Medulla oblongata (tissue), 1 donor: ENCODE data around the gene FAM209A.
"Not testable (repeated sequence)": the region's sequence is repeated elsewhere in the genome, so short reads cannot be mapped to it uniquely, and the experiment has no call there.

Experiments used
- DNase-seq: peaks from one replicate; pipeline ENCODE4 v3.0.0-alpha.2; 2015; ENCODE audit errors: extremely low spot score

FAM209A gene, protein sequence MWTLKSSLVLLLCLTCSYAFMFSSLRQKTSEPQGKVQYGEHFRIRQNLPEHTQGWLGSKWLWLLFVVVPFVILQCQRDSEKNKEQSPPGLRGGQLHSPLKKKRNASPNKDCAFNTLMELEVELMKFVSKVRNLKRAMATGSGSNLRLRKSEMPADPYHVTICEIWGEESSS

DNA sequence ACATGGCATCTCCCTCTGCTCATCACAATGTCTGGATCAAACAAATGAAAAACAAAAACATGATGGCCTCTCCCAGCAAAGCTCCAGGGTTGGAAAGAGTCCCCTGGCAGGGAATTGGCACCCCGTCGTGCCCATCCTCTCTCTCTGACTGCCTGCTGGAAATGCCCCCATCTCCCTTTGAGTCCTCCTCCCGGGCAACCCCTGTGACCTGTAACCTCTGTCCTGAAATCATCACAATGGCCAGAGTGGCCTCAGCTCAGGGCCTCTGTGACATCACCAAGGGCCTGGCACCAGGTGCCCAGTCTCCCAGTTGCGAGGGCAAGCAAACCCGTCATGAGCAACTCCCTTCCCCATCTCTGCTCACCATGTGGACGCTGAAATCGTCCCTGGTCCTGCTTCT lies at the start of gene FAM209A:
TSS of gene FAM209A (plus strand) at position 301 of the 400 bp plus-strand sequence. CDS start at position 366, 65 bp downstream.
- not testable (repeated sequence) for DNase-seq

DNA sequence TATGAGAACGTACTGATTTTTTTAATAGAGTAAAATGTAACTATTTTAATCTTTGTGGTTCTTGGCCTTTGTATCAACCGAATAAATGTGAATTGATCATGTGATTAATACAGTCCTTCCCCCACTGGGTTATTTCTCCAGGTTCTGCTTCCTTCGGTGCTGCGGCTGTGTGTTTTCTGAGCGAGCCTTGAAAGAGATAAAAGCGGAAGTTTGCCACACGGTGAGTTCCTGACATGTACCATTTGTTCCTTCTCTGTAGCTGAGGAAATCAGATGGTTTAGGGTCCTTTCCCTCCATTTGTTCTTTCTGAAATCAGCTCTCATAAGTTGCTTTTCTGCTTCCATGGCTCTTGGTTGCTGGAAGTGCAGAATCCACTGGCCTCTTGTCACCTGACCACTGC lies 40.6 kb upstream of the FAM209A start:
- DNase-seq: peak; percentile 73

DNA sequence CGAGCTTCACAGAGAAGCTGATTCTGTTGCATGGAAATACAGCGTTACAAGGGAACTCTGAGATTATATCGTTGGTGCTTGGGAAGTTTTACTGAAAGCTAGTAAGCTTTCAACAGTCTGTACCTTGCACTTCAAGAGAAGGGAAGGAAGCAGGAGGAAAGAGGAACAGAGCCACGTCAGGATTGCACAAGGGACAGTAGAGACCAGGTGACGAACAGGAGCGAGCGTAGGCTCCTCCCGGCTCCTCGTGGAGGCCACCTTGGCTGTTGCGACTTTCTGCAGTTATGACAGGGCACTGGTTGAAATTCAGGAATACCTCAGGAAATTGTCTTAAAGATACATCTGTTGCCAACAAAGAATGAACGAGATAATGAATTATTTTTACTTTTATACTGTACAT lies 37.3 kb upstream of the FAM209A start:
- DNase-seq: peak; percentile 35

DNA sequence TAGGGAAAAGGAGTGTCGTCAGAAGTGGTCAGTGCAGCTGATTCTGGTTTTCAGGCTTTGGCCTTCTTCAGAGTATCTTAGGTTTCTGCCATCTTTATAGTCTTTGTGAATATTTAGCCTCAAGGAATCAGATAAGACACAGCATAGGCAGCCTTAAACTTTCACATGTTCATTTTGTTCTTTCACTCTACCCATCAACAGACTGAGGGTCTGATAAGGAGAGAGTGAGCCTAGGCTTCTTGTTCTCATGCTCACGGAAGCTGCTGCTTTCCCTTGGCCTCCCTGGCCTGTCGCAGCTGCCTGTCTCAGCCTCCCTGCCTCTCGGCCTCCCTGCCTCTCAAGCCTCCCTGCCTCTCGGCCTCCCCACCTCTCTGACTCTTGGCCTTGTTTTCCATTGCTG lies 36.0 kb upstream of the FAM209A start:
- DNase-seq: no peak

DNA sequence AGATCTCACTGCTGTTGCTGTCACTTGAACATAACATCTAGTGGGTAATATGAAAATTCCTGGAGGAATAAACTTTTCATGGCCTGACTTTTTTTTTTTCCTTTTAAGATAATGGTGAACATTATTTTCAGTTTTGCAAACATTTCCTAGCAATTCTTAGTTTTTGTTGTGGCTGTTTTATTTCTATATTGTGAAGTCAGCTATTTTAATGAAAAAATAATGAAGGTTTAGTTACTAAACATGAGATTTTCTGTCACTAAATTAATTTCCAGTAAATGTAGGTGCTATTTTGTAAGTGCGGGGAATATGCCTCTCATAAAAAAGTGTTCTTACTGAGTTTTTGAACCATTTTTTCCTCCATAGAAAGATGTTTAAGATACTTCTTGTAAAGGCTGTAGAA lies 23.4 kb upstream of the FAM209A start:
- no peak for DNase-seq

DNA sequence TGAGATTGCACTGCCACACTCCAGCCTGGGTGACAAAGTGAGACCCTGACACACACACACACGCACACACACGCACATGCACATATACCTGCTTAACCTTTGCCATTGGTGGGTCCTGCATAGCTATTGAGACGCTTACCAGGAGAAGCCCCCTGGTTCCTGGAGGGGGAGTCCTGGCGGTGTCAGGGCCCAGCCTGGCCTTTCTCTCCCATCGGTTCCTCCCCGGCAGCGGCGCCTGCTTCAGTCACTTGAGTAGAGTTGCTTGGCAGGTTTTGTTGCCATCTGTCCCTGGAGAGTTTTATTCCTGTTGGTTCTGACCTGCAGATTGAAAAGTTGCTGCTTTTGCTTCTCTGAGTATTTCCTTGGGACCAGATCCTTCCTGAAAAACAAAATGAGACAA lies 20.6 kb upstream of the FAM209A start:
- DNase-seq: no peak

DNA sequence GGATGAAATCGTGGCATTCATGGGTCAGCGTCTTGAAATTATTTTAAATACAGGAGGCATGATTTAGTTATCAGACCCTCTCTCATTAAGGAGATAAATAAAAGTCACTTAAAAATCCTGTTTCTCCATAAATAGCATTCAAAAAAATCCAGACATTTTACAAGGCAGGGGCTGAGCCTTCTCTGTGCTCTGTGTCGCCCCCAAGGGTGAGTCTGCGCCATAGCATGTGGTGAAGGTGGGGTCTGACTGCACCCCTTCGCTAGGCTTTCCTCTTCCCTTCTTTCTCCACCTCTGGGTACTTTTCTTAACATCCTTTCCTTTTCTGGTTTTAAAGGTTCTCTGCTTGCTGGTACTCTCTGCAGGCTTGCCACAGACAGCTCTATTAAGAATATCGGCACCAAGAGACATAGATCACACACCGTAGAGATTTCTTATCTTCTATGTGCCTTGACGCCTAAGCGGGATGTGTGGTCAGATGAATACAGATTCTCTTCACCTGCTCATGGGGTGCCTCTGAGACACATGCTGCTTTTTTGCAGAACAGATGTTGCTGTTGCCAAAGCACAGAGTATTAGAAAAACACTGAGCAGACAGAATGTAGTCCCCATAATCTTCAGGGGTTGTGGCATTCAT lies 20.1 kb upstream of the FAM209A start:
- DNase-seq: no peak

DNA sequence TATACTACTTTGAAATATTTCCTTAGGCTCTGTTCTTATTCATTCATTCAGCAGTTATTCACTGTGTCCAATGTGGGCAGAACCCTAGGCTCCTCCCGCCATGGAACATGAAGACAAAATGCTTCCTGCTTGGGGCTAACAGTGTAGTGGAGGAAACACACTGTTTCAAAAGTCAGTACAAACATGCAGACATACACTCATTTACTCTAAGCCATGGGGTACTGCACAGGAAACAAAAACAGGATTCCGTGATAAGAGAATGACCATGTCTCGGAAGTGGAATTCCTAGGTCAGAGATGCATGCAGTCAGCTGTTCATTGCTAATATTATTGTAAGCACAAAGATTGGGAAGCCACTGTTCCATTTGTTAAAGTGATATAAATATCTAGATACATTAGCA lies 18.4 kb upstream of the FAM209A start:
- no peak for DNase-seq

DNA sequence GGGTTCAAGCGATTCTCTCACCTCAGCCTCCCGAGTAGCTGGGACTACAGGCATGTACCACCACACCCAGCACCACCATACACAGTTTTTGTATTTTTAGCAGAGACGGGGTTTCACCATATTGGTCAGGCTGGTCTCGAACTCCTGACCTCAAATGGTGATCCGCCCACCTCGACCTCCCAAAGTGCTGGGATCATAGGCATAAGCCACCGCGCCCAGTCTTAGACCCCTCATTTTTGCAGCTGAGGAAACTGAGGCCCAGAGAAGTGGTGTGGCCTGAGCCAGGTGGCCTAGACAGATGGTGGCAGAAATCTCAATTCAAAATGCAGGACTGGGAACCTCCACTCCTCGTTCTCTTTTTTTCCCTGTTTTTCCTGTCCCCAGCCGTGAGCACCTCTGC lies 12.6 kb upstream of the FAM209A start:
- DNase-seq: no peak

DNA sequence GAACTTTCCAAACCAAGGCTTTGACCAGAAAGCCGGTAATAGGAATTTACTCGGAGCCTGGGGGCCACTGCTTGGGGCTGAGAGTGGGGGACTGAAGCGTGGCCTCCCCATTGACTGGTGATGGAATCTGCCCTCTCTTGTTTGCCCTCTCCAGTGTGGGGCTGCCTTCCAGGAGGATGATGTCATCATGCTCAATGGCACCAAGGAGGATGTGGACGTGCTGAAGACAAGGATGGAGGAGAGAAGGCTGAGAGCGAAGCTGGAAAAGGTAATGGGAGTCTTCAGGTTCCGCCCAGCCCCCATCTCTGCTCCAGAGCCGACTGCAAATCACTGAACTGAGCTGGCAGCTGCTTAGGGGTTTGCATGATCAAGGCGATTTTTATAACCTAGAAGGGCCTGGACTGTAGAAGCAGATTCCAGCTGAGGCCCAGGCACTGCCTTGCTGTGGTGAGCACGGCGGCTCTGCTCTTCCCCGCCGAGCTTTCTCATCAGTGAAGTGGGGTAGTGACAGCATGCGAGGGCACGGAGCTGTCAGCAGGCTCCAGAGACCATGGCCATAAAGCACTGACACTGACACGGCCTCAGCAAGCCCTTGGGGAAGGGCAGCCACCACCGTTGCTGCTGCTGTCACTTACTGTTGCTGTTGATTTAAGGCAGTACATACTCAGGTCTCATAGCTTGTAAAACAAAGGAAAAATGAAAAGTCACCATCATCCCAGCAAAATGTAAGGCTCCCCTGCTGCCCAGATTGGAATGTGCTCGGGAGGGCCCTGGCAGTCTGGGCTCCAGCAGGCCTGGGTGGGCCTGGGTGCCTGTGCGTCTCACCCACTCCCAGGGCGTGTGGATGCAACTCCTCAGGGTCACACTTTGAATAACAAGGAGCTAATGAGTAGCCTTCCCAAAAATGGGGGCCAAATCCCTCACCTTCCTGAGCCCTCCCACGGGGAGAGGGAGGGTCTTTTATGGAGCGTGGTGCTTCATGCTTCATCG lies 11.1 kb upstream of the FAM209A start:
- DNase-seq: no peak

DNA sequence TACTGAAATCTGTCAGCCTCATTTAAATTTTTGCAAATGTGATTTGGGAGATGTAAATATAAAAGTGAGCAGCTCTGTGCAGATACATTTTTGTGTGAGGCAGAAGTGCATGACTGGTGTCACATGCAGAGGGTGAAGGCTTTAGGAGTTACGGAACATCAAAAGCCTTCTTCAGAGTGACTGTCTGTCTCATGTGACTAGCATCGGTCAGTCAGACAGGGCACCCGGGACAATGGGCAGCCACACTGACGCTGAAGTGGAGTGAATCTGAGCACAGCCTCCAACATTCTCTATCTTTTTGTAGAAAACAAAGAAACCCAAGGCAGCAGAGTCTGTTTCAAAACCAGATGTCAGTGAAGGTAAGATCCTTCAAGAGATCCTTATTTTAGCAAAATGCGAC lies 7.9 kb upstream of the FAM209A start:
- peak; percentile 82 for DNase-seq

DNA sequence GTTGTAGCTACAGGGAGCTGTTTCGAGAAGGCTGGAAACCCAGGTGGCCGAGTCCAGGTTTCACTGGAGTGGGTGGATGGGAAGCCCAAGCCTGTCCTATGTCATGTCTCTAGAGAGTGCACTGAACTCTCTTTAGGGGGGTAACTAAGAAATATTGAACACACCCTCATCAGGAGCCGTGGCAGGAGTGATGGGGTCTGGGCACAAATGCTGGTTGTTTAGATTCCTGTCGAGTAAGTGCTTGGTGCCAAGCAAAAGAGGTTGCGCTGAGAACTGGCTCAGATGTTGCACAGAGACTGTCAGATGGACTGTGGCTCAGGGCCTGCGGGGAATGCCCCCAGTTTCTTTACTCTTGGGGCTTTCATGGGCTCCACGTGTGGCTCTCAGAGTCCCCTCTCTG lies 7.3 kb upstream of the FAM209A start:
- peak; percentile 27 for DNase-seq

DNA sequence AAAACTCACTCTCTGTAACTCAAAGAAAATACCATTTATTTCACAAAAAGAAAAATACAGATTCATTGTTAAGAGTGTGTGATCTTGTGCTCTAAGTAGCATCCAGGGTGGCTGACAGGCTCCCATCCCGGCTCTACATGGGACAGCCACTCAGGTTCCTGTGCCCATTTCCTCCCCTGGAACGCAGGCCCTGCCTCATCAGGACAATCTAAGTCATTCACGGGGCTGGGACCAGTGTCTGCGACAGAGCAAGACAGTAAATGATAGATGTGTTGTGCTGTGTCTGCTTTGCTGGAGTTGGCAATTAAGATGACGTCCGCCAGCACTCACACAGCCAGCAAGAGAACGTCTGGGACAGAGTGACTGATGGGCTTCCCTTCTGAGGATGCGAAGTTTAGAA lies 6.9 kb upstream of the FAM209A start:
- peak; percentile 51 for DNase-seq

DNA sequence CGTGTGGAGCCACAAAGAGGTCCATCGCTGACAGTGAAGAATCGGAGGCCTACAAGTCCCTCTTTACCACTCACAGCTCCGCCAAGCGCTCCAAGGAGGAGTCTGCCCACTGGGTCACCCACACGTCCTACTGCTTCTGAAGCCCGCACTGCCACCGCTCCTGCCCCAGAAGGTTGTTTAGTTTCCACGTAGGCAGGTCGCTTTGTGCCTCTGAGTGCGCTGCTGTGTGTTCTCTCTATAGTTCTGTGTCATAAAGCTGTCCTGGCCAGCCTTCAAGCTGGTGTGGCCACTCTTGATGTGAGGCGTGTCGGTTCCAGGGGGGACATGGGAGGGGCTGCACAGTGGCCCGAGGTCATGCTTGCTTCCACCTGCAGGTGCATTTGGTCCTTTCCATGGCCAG lies 6.4 kb upstream of the FAM209A start:
- DNase-seq: no peak

DNA sequence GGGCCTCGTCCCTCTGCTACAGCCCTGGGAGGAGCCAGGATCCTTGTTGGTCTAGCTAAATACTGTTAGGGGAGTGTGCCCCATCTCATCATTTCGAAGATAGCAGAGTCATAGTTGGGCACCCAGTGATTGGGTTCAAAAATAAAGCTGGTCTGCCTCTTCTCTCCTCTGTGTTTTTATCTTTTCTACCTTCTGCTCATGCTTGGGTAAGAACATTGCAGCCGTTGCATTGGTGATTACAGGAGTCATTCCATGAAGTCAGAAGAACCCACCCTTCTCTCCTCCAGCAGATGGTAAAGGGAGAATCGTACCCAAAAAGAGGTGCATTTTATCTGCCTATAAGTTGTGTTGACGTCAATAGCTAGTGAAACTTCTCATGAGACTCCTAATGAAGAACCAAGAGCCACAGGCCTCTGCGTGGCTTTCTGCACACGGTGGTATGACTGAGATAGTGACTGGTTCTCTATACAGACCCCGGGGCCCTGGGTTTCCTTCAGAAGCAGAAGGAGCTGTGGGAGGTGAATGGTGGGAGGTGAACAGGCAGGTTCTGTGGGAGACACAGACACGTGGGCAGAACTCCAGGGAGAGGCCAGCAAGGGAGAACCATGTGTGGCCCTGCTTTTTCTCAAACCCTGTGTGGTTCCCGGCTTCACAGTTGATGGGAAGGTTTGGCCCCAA lies 5.7 kb upstream of the FAM209A start:
- no peak for DNase-seq

DNA sequence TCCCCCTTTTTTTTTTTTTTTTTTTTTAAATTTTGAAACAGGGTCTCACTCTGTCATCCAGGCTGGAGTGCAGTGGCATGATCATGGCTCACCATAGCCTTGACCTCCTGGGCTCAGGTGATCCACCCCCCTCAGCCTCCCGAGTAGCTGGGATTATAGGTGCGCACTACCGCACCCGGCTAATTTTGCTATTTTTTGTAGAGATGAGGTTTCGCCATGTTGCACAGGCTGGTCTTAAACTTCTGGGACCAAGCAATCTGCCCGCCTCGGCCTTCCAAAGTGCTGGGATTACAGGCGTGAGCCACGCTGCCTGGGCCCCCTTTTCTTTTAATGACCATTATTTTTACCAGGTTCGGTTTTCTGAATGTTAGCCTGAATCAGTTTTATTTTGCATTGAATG lies 5.0 kb upstream of the FAM209A start:
- no peak for DNase-seq

DNA sequence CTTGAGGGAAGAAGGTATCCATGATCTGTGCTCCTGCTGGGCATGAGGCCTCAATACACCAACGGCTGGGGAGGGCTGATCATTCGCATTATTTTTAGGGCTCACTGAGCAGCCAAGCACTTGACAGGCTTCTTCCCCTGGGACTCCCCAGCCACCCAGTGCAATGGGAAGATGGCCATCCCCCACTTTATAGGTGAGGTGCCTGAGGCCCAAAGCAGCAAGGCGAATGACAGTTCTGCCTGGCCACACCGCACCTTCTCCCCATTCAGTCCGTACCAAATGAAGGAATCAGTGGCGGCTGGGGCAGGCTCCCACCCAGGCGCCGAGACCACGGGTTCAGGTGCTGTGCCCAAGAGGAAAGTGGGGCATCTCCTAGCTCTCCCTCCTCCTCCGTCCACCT lies 4.4 kb upstream of the FAM209A start:
- DNase-seq: no peak

DNA sequence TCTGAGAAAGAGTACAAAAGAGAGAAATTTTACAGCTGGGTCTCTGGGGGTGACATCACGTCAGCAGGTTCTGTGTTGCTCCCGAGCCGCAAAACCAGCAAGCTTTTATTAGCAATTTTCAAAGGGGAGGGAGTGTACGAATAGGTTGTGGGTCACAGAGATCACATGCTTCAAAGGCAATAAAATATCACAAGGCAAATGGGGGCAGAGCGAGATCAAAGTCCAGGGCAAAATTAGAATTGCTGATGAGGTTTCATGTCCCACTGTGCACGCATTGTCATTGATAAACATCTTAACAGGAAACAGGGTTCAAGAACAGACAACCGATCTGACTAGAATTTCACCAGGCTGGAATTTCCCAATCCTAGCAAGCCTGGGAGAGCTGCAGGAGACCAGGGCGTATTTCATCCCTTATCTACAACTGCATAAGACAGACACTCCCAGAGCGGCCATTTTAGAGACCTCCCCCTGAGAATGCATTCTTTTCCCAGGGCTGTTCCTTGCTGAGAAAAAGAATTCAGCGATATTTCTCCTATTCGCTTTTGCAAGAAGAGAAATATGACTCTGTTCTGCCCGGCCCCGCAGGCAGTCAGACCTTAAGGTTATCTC lies 3.7 kb upstream of the FAM209A start:
- not testable (repeated sequence) for DNase-seq

DNA sequence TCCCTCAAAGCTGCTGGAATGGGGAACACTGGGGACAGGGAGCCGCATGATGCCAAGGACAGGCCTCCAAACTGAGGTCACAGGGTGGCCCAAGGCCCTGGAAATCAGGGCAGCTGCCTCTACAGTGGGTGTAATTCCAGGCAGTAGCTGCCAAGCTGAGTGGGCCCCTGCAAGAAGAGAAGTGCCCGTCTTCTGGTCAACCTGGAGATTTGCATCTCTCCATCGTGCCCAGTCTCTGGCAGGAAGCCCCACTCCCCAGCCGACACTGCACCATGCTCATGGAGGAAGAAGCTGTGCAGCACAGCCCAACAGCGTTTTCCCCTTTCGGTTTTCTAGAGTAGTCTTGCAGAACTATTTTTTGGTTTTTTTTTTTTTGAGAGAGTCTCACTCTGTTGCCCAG lies 2.2 kb upstream of the FAM209A start:
- no peak for DNase-seq

DNA sequence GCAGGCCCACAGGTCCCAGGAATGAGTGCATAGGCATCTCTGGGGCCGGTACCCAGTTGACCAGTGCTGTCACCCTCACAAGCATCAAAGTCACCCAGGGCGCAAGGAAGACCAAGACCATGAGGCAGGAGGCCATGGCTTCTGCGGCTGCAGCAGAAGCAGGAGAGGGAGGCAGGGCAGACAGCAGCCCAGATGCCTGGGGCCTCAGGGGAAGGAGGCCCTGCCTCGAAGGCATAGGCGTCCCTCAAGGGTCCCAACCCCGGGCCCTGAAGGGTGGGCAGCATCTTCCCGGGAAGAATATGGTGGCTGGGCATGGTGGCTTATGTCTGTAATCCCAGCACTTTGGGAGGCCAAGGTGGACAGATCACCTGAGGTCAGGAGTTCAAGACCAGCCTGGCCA lies 3.0 kb downstream of the FAM209A start:
- no peak for DNase-seq

DNA sequence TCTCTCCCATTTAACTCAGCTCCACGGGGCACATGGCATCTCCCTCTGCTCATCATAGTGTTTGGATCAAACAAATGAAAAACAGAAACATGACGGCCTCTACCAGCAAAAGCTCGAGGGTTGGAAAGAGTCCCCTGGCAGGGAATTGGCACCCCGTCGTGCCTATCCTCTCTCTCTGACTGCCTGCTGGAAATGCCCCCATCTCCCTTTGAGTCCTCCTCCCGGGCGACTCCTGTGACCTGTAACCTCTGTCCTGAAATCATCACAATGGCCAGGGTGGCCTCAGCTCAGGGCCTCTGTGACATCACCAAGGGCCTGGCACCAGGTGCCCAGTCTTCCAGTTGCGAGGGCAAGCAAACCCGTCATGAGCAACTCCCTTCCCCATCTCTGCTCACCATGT lies 8.4 kb downstream of the FAM209A start, which contains the start of gene FAM209B:
TSS of gene FAM209B (plus strand) at position 301 of the 400 bp plus-strand sequence. CDS start at position 397, 96 bp downstream.
- not testable (repeated sequence) for DNase-seq

DNA sequence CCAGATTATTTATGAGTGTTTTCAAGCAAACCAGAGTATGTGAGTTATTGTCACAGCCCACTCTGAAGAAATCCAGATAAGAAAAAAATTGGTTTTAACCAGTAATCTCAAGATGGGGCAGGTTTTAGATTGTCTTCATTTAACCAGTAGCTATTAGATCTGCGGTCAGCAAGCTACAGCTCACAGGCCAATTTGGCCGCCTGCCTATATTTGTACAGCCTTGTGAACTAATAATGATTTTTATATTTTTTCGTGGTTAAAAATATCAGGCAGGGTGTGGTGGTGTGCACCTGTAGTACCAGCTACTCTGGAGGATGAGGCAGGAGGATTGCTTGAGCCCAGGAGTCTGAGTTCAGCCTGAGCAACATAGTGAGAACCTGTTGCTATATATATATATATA lies 13.5 kb downstream of the FAM209A start:
- DNase-seq: no peak
